K562 (cell line): Measurements from ENCODE around the gene DCLK1.

ENCODE experiments used
- CBX5 ChIP-seq: IDR thresholded peaks from 2 replicates; pipeline ENCODE4 v1.6.1; 2014; ENCODE audit warnings: low read depth, borderline replicate concordance
- POLR2A ChIP-seq: fragments of 450-650 bp; conservative IDR thresholded peaks from 2 replicates; pipeline ENCODE4 v1.6.1; 2016
- SNRNP70 ChIP-seq: fragments of 200-400 bp; formaldehyde crosslinking; optimal IDR thresholded peaks from 2 replicates; pipeline ENCODE3; 2017; ENCODE audit warnings: low read depth, low read length
- ZNF174 ChIP-seq: fragments of 250-450 bp; sonication (Bioruptor Pico); IDR thresholded peaks from 2 replicates; pipeline ENCODE4 v1.4.0; 2020; ENCODE audit warnings: mild to moderate bottlenecking

GRCh38 chr13:35964011-35964862 lies 166.9 kb downstream of the DCLK1 start:
- TF ChIP-seq SNRNP70 (no peak), CBX5 (no peak), ZNF174 (CRISPR knock-in tag) (no peak), POLR2A (no peak)
